ENCODE data around the gene RPS8.

RPS8 gene

GRCh38 chr1:44739307-44740178, 35.8 kb upstream of the RPS8 start, which contains the start of gene KIF2C:
Gene KIF2C (plus strand): TSS chr1:44739837. CDS start chr1:44739933, 96 bp downstream.
- TF ChIP-seq PKNOX1 (IDR thresholded peaks at IDR 0.05) (peak; percentile 79), SP1 (IDR thresholded peaks at IDR 0.05) (no peak), TARDBP (IDR thresholded peaks at IDR 0.05) (no peak), FOXM1 (IDR thresholded peaks at IDR 0.05; ENCODE audit: borderline replicate concordance) (peak; percentile 96), L3MBTL2 (conservative IDR thresholded peaks at IDR 0.05) (peak; percentile 71)
- DNase-seq (ENCODE audit: extremely low spot score) = peak; percentile 98
- POLR2A ChIA-PET = interaction anchor here (1.0 to 2.1 kb wide), 3 partner anchors 8 to 35 kb away, joined by 7 to 8 read pairs (median 7); partner anchors contain the start of genes RNU5D-1 and RPS8
- CTCF ChIA-PET = interaction anchor here (0.6 to 1.4 kb wide), 2 partner anchors 8 to 43 kb away, joined by 4 to 6 read pairs; partner anchors contain the start of gene RNU5D-1

- ChIA-PET POLR2A (interaction anchor here (1.0 to 2.5 kb wide), 3 partner anchors 9 to 35 kb away, joined by 7 to 12 read pairs (median 8); partner anchors contain the start of genes RNU5D-1 and RPS8), CTCF (interaction anchor here (0.9 to 1.4 kb wide), 2 partner anchors 9 to 96 kb away, joined by 3 to 6 read pairs; partner anchors contain the start of gene RNU5D-1)
- no peak for TF ChIP-seq BHLHE40 (IDR thresholded peaks at IDR 0.05; ENCODE audit: borderline replicate concordance)
- TF ChIP-seq ARNT (IDR thresholded peaks at IDR 0.05) = no peak
- no peak for TF ChIP-seq ELF4 (IDR thresholded peaks at IDR 0.05)
- no peak for TF ChIP-seq CTBP1 (IDR thresholded peaks at IDR 0.05; ENCODE audit: borderline replicate concordance)
- TF ChIP-seq NFRKB (IDR thresholded peaks at IDR 0.05) = no peak
- TF ChIP-seq TARDBP (IDR thresholded peaks at IDR 0.05) = no peak
- TF ChIP-seq L3MBTL2 (conservative IDR thresholded peaks at IDR 0.05) = no peak
- no peak for TF ChIP-seq LEF1 (IDR thresholded peaks at IDR 0.05; ENCODE audit: borderline replicate concordance)
- no peak for TF ChIP-seq SUZ12 (IDR thresholded peaks at IDR 0.05)
- TF ChIP-seq PKNOX1 (IDR thresholded peaks at IDR 0.05) = no peak
- no peak for TF ChIP-seq FOXK2 (IDR thresholded peaks at IDR 0.05)
- no peak for TF ChIP-seq HDGF (IDR thresholded peaks at IDR 0.05; ENCODE audit: borderline replicate concordance)
- no peak for TF ChIP-seq SP1 (IDR thresholded peaks at IDR 0.05)
- no peak for TF ChIP-seq ZNF384 (IDR thresholded peaks at IDR 0.05)
- TF ChIP-seq FOXM1 (IDR thresholded peaks at IDR 0.05; ENCODE audit: borderline replicate concordance) = no peak
- no peak for TF ChIP-seq FOXA1 (IDR thresholded peaks at IDR 0.05)
- DNase-seq (ENCODE audit: extremely low spot score) = no peak
Measured at GRCh38 chr1:44740179-44740617, 35.1 kb upstream of the RPS8 start.

GRCh38 chr1:44743211-44743610, 32.1 kb upstream of the RPS8 start:
- TF ChIP-seq NFRKB (IDR thresholded peaks at IDR 0.05) (no peak), FOXK2 (IDR thresholded peaks at IDR 0.05) (no peak), PKNOX1 (IDR thresholded peaks at IDR 0.05) (no peak), LEF1 (IDR thresholded peaks at IDR 0.05; ENCODE audit: borderline replicate concordance) (no peak), ARNT (IDR thresholded peaks at IDR 0.05) (no peak), SUZ12 (IDR thresholded peaks at IDR 0.05) (no peak), ZNF384 (IDR thresholded peaks at IDR 0.05) (no peak), HDGF (IDR thresholded peaks at IDR 0.05; ENCODE audit: borderline replicate concordance) (no peak), BHLHE40 (IDR thresholded peaks at IDR 0.05; ENCODE audit: borderline replicate concordance) (no peak), CTBP1 (IDR thresholded peaks at IDR 0.05; ENCODE audit: borderline replicate concordance) (no peak), L3MBTL2 (conservative IDR thresholded peaks at IDR 0.05) (no peak), TARDBP (IDR thresholded peaks at IDR 0.05) (no peak), SP1 (IDR thresholded peaks at IDR 0.05) (no peak), ELF4 (IDR thresholded peaks at IDR 0.05) (no peak), FOXM1 (IDR thresholded peaks at IDR 0.05; ENCODE audit: borderline replicate concordance) (no peak), FOXA1 (IDR thresholded peaks at IDR 0.05) (no peak)
- ChIA-PET CTCF (interaction anchor here (0.6 to 2.2 kb wide), 2 partner anchors 12 to 1276 kb away, joined by 3 to 9 read pairs; partner anchors contain the start of gene RNU5D-1), POLR2A (interaction anchor here (1.2 to 2.0 kb wide), 3 partner anchors 21 to 76 kb away, joined by 3 to 12 read pairs (median 7); partner anchors contain the start of gene RPS8)
- no peak for DNase-seq (ENCODE audit: extremely low spot score)

- TF ChIP-seq L3MBTL2 (conservative IDR thresholded peaks at IDR 0.05) (no peak), LEF1 (IDR thresholded peaks at IDR 0.05; ENCODE audit: borderline replicate concordance) (no peak), SUZ12 (IDR thresholded peaks at IDR 0.05) (no peak), HDGF (IDR thresholded peaks at IDR 0.05; ENCODE audit: borderline replicate concordance) (no peak), FOXA1 (IDR thresholded peaks at IDR 0.05) (no peak), SP1 (IDR thresholded peaks at IDR 0.05) (no peak), FOXK2 (IDR thresholded peaks at IDR 0.05) (no peak), PKNOX1 (IDR thresholded peaks at IDR 0.05) (no peak), TARDBP (IDR thresholded peaks at IDR 0.05) (no peak)
- no peak for DNase-seq (ENCODE audit: extremely low spot score)
- ChIA-PET POLR2A (interaction anchor here (1.3 to 3.2 kb wide), 3 partner anchors 18 to 27 kb away, joined by 4 to 17 read pairs (median 6); partner anchors contain the start of gene RPS8), CTCF (interaction anchor here (0.6 to 0.7 kb wide), 2 partner anchors 17 to 26 kb away, joined by 3 read pairs; no protein-coding TSS in a partner anchor)
Measured at GRCh38 chr1:44747878-44748277, 27.5 kb upstream of the RPS8 start.

- no peak for DNase-seq (ENCODE audit: extremely low spot score)
- ChIA-PET POLR2A (interaction anchor here (0.7 to 3.1 kb wide), 3 partner anchors 18 to 35 kb away, joined by 3 to 17 read pairs (median 3); partner anchors contain the start of gene RPS8), CTCF (no interaction called here)
- no peak for TF ChIP-seq LEF1 (IDR thresholded peaks at IDR 0.05; ENCODE audit: borderline replicate concordance)
- no peak for TF ChIP-seq FOXK2 (IDR thresholded peaks at IDR 0.05)
- TF ChIP-seq TARDBP (IDR thresholded peaks at IDR 0.05) = no peak
- TF ChIP-seq FOXA1 (IDR thresholded peaks at IDR 0.05) = no peak
- no peak for TF ChIP-seq ARNT (IDR thresholded peaks at IDR 0.05)
- no peak for TF ChIP-seq FOXM1 (IDR thresholded peaks at IDR 0.05; ENCODE audit: borderline replicate concordance)
- TF ChIP-seq NFRKB (IDR thresholded peaks at IDR 0.05) = no peak
- TF ChIP-seq PKNOX1 (IDR thresholded peaks at IDR 0.05) = no peak
- no peak for TF ChIP-seq L3MBTL2 (conservative IDR thresholded peaks at IDR 0.05)
- TF ChIP-seq SP1 (IDR thresholded peaks at IDR 0.05) = no peak
- no peak for TF ChIP-seq HDGF (IDR thresholded peaks at IDR 0.05; ENCODE audit: borderline replicate concordance)
- no peak for TF ChIP-seq ZNF384 (IDR thresholded peaks at IDR 0.05)
Measured at GRCh38 chr1:44757420-44757819, 17.9 kb upstream of the RPS8 start.
